ENCODE results near the gene LRRC36. TPM values are rescaled to one million over a fixed set of nuclear protein-coding genes. Genes with fewer than 3 reads are reported as not detected.

LRRC36 gene
- total RNA-seq, 2 experiments from 2014 or later: not detected

DNA sequence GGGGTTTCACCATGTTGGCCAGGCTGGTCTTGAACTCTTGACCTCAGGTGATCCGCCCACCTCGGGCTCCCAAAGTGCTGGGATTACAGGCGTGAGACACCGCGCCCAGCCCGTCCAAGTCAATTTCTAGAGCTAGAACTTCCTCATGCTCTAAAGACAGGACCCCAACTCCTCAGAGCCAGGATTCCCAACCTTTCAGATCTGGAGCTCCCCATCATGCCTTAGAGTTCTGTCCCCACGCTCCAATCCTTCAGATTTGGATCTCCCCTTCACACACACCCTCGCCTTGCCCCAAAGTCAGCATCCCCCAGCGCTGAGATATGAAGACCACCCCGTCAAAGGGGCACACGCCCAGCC lies 522 bp upstream of the LRRC36 start:
- no peak for ATAC-seq
- ChIA-PET CTCF (interaction anchor here (0.8 to 3.6 kb wide), 10 partner anchors 14 to 99 kb away, joined by 3 to 17 read pairs (median 4); partner anchors contain the start of gene TMEM208), POLR2A (no interaction called here)
- Mint-ChIP-seq H3K4me1 (ENCODE audit: low read depth) (peaks cover 11% of the 10 kb centered on the region), H3K4me3 (peak overlapping the region; percentile 83), H3K27ac (peak overlapping the region; percentile 54), H3K27me3 (ENCODE audit: low read depth) (peaks cover 40% of the 10 kb centered on the region), H3K9me3 (ENCODE audit: insufficient read depth) (no peaks in the 10 kb centered on the region), H3K36me3 (ENCODE audit: low read depth) (no peaks in the 10 kb centered on the region)
- DNase-seq: no peak

DNA sequence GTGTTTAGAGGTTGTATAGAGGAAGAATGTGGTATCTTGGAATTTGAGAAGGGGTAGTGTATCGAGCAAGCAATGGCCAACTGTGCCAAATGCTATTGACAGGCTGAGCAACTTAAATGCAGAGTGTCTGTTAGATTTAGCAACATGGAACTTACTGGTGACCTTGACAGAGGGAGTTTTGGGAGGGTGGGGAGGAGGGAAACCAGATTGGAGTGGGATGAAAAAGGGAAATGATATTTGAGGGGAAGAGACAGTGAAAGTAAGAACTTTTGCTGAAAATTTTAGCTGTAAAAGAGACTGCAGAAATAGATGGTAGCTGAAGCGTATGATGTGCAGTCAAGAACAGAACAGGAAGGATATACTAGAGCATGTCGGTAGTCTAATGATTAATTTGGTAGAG lies 1.1 kb downstream of the LRRC36 start:
- no peaks in the 10 kb centered on the region for H3K36me3 Mint-ChIP-seq (ENCODE audit: low read depth)
- no peak overlapping the region for H3K27ac Mint-ChIP-seq
- no peaks in the 10 kb centered on the region for H3K9me3 Mint-ChIP-seq (ENCODE audit: insufficient read depth)
- POLR2A ChIA-PET: no interaction called here
- ATAC-seq: no peak
- CTCF ChIA-PET: interaction anchor here (0.9 to 3.6 kb wide), 9 partner anchors 9 to 83 kb away, joined by 3 to 17 read pairs (median 4); no protein-coding TSS in a partner anchor
- no peak overlapping the region for H3K4me3 Mint-ChIP-seq
- peaks cover 11% of the 10 kb centered on the region for H3K4me1 Mint-ChIP-seq (ENCODE audit: low read depth)
- H3K27me3 Mint-ChIP-seq (ENCODE audit: low read depth): peaks cover 36% of the 10 kb centered on the region
- DNase-seq: no peak

DNA sequence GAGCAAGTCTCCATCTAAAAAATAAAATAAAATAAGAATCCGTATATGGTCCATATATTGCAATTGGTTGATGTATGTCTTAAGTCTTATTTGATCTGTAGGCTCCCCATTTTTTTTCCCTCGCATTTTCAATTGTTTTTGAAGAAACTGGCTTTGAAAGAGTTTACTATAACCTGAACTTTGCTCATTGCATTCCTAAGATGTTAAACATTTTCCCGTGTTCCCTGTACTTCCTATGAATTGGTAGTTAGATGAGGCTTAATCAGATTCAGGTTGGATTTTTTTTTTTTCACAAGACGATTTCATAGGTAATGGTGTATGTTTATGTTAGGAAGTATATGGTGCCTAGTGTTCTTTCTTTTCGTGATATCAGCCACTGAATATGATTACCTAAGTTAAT lies 3.3 kb downstream of the LRRC36 start:
- Mint-ChIP-seq H3K4me3 (no peak overlapping the region), H3K36me3 (ENCODE audit: low read depth) (no peaks in the 10 kb centered on the region), H3K27ac (no peak overlapping the region), H3K4me1 (ENCODE audit: low read depth) (peaks cover 11% of the 10 kb centered on the region), H3K9me3 (ENCODE audit: insufficient read depth) (no peaks in the 10 kb centered on the region), H3K27me3 (ENCODE audit: low read depth) (peaks cover 20% of the 10 kb centered on the region)
- POLR2A ChIA-PET: no interaction called here
- DNase-seq: no peak
- no peak for ATAC-seq
- CTCF ChIA-PET: interaction anchor here (1.3 kb wide), 2 partner anchors 17 to 52 kb away, joined by 3 read pairs; no protein-coding TSS in a partner anchor

DNA sequence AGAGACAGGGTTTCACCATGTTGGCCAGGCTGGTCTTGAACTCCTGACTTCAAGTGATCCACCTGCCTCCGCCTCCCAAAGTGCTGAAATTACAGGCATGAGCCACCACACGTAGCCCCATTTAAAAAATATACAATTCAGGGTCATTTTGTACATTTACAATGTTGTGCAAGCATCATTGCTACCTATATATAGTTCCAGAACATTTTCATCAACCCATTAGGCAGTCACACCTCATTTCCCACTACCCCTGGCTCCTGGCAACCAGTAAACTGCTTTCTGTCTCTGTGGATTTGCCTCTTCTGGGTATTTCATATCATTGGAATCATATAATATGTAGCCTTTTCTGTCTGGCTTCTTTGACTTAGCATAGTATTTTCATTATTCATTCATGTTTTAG lies 6.7 kb downstream of the LRRC36 start:
- ATAC-seq (no peak), DNase-seq (no peak)
- H3K4me3 Mint-ChIP-seq: no peak overlapping the region
- ChIA-PET POLR2A (no interaction called here), CTCF (no interaction called here)
- peaks cover 5% of the 10 kb centered on the region for H3K27me3 Mint-ChIP-seq (ENCODE audit: low read depth)
- H3K36me3 Mint-ChIP-seq (ENCODE audit: low read depth): no peaks in the 10 kb centered on the region
- H3K4me1 Mint-ChIP-seq (ENCODE audit: low read depth): no peaks in the 10 kb centered on the region
- peaks cover 5% of the 10 kb centered on the region for H3K9me3 Mint-ChIP-seq (ENCODE audit: insufficient read depth)
- H3K27ac Mint-ChIP-seq: no peak overlapping the region

DNA sequence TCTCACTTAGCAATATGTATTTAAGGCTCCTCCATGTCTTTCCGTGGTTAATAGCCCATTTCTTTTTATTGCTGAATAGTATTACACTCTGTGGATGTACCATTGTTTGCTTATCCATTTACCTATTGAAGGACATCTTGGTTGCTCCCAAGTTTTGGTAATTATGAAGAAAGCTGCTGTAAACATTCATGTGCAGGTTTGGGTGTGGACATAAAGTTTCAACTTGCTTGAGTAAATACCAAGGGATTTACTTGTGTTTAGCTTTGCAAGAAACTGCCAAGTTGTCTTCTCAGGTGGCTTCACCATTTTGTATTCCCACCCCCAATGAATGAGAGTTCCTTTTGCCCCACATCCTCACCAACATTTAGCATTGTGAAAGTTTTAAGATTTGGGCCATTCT lies 9.5 kb downstream of the LRRC36 start:
- ChIA-PET CTCF (no interaction called here), POLR2A (no interaction called here)
- H3K4me1 Mint-ChIP-seq (ENCODE audit: low read depth): no peaks in the 10 kb centered on the region
- H3K4me3 Mint-ChIP-seq: no peak overlapping the region
- H3K36me3 Mint-ChIP-seq (ENCODE audit: low read depth): no peaks in the 10 kb centered on the region
- H3K27me3 Mint-ChIP-seq (ENCODE audit: low read depth): peaks cover 8% of the 10 kb centered on the region
- H3K27ac Mint-ChIP-seq: no peak overlapping the region
- no peak for DNase-seq
- no peak for ATAC-seq
- H3K9me3 Mint-ChIP-seq (ENCODE audit: insufficient read depth): peaks cover 5% of the 10 kb centered on the region

DNA sequence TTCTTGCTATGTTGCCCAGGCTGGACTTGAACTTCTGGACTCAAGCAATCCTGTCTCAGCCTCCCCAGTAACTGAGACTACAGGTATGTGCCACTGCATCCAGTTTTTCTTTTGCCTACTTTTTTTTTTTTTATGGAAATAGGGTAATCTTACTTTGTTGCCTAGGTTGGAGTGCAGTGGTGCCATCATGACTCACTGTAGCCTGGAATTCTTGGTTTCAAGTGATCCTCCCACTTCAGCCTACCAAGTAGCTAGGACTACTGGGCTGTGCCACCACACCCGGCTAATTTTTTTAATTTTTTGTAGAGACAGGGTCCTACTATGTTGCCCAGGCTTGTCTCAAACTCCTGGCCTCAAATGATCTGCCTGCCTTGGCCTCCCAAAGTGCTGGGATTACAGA lies 10.0 kb downstream of the LRRC36 start:
- Mint-ChIP-seq H3K27ac (no peak overlapping the region), H3K4me1 (ENCODE audit: low read depth) (no peaks in the 10 kb centered on the region), H3K27me3 (ENCODE audit: low read depth) (peaks cover 11% of the 10 kb centered on the region), H3K36me3 (ENCODE audit: low read depth) (no peaks in the 10 kb centered on the region), H3K9me3 (ENCODE audit: insufficient read depth) (peaks cover 5% of the 10 kb centered on the region), H3K4me3 (no peak overlapping the region)
- POLR2A ChIA-PET: no interaction called here
- ATAC-seq: no peak
- DNase-seq: peak; percentile 6
- CTCF ChIA-PET: no interaction called here

DNA sequence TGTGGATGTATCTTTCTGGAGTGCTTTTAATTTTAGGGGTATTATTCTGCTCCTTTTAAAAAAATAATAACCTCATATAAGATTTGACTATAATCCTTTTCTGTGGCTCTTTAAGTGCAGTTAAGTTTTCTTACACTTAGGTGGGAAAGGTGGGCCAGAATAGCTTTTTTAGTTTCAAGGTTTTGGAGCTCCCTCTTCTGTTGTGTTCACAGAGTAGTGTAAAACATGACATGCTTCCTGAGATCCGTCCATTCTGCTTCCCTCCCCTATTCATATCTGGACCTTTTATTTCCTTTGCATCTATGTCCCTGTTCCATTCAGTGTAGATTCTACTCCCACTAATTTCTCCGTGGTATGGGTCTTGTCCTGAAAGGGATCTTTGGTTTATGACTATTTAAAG lies 12.8 kb downstream of the LRRC36 start:
- Mint-ChIP-seq H3K9me3 (ENCODE audit: insufficient read depth) (peaks cover 5% of the 10 kb centered on the region), H3K27me3 (ENCODE audit: low read depth) (peaks cover 16% of the 10 kb centered on the region), H3K27ac (no peak overlapping the region), H3K4me1 (ENCODE audit: low read depth) (no peaks in the 10 kb centered on the region), H3K4me3 (no peak overlapping the region), H3K36me3 (ENCODE audit: low read depth) (no peaks in the 10 kb centered on the region)
- peak; percentile 15 for DNase-seq
- ChIA-PET POLR2A (interaction anchor here (0.6 kb wide), 1 partner anchor 19 kb away, joined by 3 read pairs; no protein-coding TSS in a partner anchor), CTCF (interaction anchor here (0.7 to 2.5 kb wide), 14 partner anchors 9 to 141 kb away, joined by 3 to 16 read pairs (median 4); partner anchors contain the start of genes KCTD19, LRRC36, TPPP3 and ZDHHC1)
- ATAC-seq: no peak

DNA sequence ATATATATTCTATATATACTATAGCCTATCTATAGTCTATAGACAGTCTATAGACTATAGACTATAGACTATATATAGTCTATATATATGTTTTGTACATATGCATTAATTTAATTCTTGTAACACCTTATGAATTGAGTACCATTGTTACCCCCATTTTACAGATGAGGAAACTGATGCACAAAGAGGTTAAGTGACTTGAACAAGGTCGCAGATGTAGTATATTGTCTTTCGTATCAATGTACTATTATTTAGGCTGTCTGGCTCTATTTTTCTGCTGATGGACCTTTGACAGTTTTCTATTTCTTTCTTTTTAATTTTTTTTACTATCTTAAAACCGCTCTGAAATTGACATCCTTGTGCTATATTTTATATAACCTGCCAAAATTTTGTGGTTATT lies 14.6 kb downstream of the LRRC36 start:
- CTCF ChIA-PET: no interaction called here
- peaks cover 15% of the 10 kb centered on the region for H3K27me3 Mint-ChIP-seq (ENCODE audit: low read depth)
- no peaks in the 10 kb centered on the region for H3K36me3 Mint-ChIP-seq (ENCODE audit: low read depth)
- DNase-seq (no peak), ATAC-seq (no peak)
- no peaks in the 10 kb centered on the region for H3K4me1 Mint-ChIP-seq (ENCODE audit: low read depth)
- POLR2A ChIA-PET: no interaction called here
- no peak overlapping the region for H3K4me3 Mint-ChIP-seq
- no peaks in the 10 kb centered on the region for H3K9me3 Mint-ChIP-seq (ENCODE audit: insufficient read depth)
- H3K27ac Mint-ChIP-seq: no peak overlapping the region

DNA sequence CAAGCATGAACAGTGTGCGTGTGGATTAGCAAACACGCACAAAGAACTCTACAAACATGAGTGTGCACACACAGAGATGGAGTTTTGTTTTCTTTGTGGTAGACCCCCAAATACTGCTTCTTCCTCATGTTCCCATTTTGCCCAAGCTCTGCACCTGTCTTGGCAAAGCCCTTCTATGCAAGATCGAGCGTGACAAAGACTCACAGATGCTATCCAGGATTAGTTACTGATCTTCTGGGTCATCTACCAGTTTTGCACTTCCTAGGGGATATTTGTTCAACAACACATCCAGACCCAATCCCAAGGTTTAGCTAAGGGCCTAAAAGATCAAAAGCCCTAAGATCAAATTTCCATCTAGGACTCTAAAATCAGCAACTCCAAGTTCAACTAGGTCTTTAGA lies 16.0 kb downstream of the LRRC36 start:
- Mint-ChIP-seq H3K4me1 (ENCODE audit: low read depth) (no peaks in the 10 kb centered on the region), H3K4me3 (no peak overlapping the region), H3K27me3 (ENCODE audit: low read depth) (peaks cover 17% of the 10 kb centered on the region), H3K27ac (no peak overlapping the region), H3K9me3 (ENCODE audit: insufficient read depth) (no peaks in the 10 kb centered on the region), H3K36me3 (ENCODE audit: low read depth) (no peaks in the 10 kb centered on the region)
- CTCF ChIA-PET: interaction anchor here (1.1 kb wide), 1 partner anchor 82 kb away, joined by 3 read pairs; no protein-coding TSS in a partner anchor
- ATAC-seq: no peak
- no peak for DNase-seq
- POLR2A ChIA-PET: no interaction called here

DNA sequence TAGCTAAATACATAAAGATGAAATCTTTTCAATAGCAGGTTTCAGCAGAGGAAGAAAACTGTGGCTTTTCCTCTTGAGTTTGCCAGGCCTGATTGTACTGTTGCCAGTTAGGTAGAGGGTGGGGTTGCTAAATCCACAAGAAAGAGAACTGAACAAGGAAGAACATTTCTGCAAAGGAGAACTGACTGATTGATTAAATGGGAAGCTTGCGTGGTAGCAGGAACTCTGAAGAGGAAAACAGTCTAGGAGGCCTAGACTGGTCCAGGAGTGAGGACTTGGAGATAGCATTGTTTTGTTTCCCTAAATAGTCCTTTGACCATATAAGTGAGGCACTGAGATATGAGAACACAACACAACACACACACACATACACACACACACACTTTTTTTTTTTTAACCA lies 18.8 kb downstream of the LRRC36 start:
- H3K4me3 Mint-ChIP-seq: no peak overlapping the region
- CTCF ChIA-PET: interaction anchor here (1.5 to 1.9 kb wide), 2 partner anchors 102 to 202 kb away, joined by 4 to 5 read pairs; no protein-coding TSS in a partner anchor

DNA sequence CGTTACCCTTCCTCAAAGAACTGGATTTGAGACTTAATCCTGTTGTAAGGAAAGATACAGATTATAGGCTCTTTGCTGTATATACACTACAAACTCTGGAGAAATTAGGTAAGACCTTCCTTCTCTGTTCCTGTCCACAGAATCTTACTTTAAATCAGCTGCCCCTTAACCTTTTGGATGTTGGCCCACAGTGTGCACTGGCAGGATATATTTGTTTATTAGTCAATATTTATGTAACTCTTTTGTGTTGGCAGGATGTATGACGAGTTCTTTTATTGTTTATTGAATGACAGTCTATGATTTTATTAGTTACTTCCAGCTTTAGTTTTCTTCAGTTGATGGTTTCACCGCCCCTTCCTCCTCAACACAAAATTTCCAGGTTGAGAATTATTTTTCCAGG lies 19.7 kb downstream of the LRRC36 start:
- POLR2A ChIA-PET: no interaction called here
- ATAC-seq (no peak), DNase-seq (no peak)
- Mint-ChIP-seq H3K27me3 (ENCODE audit: low read depth) (peaks cover 17% of the 10 kb centered on the region), H3K4me1 (ENCODE audit: low read depth) (no peaks in the 10 kb centered on the region), H3K9me3 (ENCODE audit: insufficient read depth) (no peaks in the 10 kb centered on the region), H3K27ac (no peak overlapping the region), H3K36me3 (ENCODE audit: low read depth) (no peaks in the 10 kb centered on the region), H3K4me3 (no peak overlapping the region)
- CTCF ChIA-PET: interaction anchor here (0.8 to 2.0 kb wide), 5 partner anchors 20 to 201 kb away, joined by 3 to 7 read pairs (median 4); partner anchors contain the start of genes KCTD19, LRRC36 and ZDHHC1

More for the DNA sequence above, 18.8 kb downstream of the LRRC36 start:
- ATAC-seq (no peak), DNase-seq (no peak)
- POLR2A ChIA-PET: no interaction called here
- no peaks in the 10 kb centered on the region for H3K36me3 Mint-ChIP-seq (ENCODE audit: low read depth)
- H3K9me3 Mint-ChIP-seq (ENCODE audit: insufficient read depth): no peaks in the 10 kb centered on the region
- peaks cover 17% of the 10 kb centered on the region for H3K27me3 Mint-ChIP-seq (ENCODE audit: low read depth)
- H3K4me1 Mint-ChIP-seq (ENCODE audit: low read depth): no peaks in the 10 kb centered on the region
- H3K27ac Mint-ChIP-seq: no peak overlapping the region

DNA sequence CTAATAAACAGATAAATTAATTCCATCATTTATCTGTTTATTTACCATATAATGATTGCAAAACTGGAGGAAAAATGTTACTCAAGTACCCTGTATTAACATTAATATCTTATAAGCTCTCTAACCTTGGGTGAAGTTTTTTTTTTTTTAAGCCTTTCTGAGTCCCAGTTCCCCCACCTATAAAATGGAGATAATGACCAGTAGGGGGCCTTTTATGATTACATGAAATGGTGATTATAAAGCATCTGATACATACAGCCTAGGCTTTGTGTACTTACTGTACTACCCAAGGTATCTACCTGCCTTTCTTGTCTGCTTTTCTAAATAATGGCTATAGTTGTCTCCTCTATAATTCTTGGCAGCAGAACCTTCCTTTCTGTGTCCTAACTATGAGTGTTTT lies 22.6 kb downstream of the LRRC36 start:
- CTCF ChIA-PET: interaction anchor here (1.0 to 2.4 kb wide), 3 partner anchors 9 to 53 kb away, joined by 3 to 7 read pairs (median 5); no protein-coding TSS in a partner anchor
- H3K9me3 Mint-ChIP-seq (ENCODE audit: insufficient read depth): no peaks in the 10 kb centered on the region

DNA sequence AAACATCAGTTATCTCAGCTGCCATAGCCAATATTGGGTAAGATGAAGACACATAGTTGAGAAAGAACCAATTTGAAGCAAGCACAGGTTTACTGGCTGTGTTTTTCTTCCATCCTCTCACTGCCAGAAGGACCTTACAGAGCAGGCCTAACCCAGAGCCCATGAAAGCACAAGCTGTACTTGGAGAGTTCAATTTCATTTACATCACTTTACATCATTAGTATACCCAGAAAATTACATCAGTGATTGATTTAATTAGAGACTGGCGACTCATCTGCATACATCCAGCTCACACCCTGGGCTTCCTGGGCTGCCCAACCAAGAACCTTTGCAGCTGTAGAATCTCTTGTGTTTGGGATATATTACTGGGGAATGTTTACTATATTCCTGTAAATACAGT lies 23.7 kb downstream of the LRRC36 start:
- DNase-seq (no peak), ATAC-seq (no peak)
- Mint-ChIP-seq H3K27ac (no peak overlapping the region), H3K27me3 (ENCODE audit: low read depth) (peaks cover 18% of the 10 kb centered on the region), H3K4me1 (ENCODE audit: low read depth) (no peaks in the 10 kb centered on the region), H3K4me3 (no peak overlapping the region), H3K36me3 (ENCODE audit: low read depth) (no peaks in the 10 kb centered on the region), H3K9me3 (ENCODE audit: insufficient read depth) (no peaks in the 10 kb centered on the region)
- ChIA-PET CTCF (interaction anchor here (1.0 to 2.4 kb wide), 7 partner anchors 11 to 90 kb away, joined by 3 to 9 read pairs (median 4); partner anchors contain the start of gene ZDHHC1), POLR2A (no interaction called here)

More for the DNA sequence above, 22.6 kb downstream of the LRRC36 start:
- DNase-seq: no peak
- no peaks in the 10 kb centered on the region for H3K36me3 Mint-ChIP-seq (ENCODE audit: low read depth)
- no peak overlapping the region for H3K4me3 Mint-ChIP-seq
- no peak overlapping the region for H3K27ac Mint-ChIP-seq
- POLR2A ChIA-PET: no interaction called here
- peak; percentile 80 for ATAC-seq
- H3K27me3 Mint-ChIP-seq (ENCODE audit: low read depth): peaks cover 14% of the 10 kb centered on the region
- H3K4me1 Mint-ChIP-seq (ENCODE audit: low read depth): no peaks in the 10 kb centered on the region
